Measurements from ENCODE around the gene CLEC16A.

The CLEC16A gene

GRCh38 chr16:11051430-11051829 lies 107.1 kb downstream of the CLEC16A start:
- no peak for TF ChIP-seq CTCF (IDR thresholded peaks at IDR 0.05; ENCODE audit: low read depth, low read length, missing control alignments)
- H3K4me3 ChIP-seq (ENCODE audit: low read depth, low read length), result no peak overlapping the region
- no peak for DNase-seq (ENCODE audit: low read depth)
- in situ Hi-C loops (cut with HindIII; ENCODE audit: low sequenced_read_pairs), result loop anchor here (25.0 kb wide), 1 partner anchor 311 kb away; no protein-coding TSS in a partner anchor

GRCh38 chr16:11051879-11052808 lies 107.8 kb downstream of the CLEC16A start:
- no peak for TF ChIP-seq CTCF (IDR thresholded peaks at IDR 0.05; ENCODE audit: low read depth, low read length, missing control alignments)
- no peak overlapping the region for H3K4me3 ChIP-seq (ENCODE audit: low read depth, low read length)
- DNase-seq (ENCODE audit: low read depth), result no peak

GRCh38 chr16:11053916-11054460 lies 109.6 kb downstream of the CLEC16A start:
- DNase-seq (ENCODE audit: low read depth), result no peak
- in situ Hi-C loops (cut with HindIII; ENCODE audit: low sequenced_read_pairs), result loop anchor here (25.0 kb wide), 1 partner anchor 308 kb away; no protein-coding TSS in a partner anchor
- TF ChIP-seq CTCF (IDR thresholded peaks at IDR 0.05; ENCODE audit: low read depth, low read length, missing control alignments), result no peak
- H3K4me3 ChIP-seq (ENCODE audit: low read depth, low read length), result no peak overlapping the region

More at GRCh38 chr16:11051879-11052808, 107.8 kb downstream of the CLEC16A start:
- in situ Hi-C loops (cut with HindIII; ENCODE audit: low sequenced_read_pairs), result loop anchor here (25.0 kb wide), 1 partner anchor 310 kb away; no protein-coding TSS in a partner anchor

- in situ Hi-C loops (cut with HindIII; ENCODE audit: low sequenced_read_pairs), result loop anchor here (25.0 kb wide), 1 partner anchor 306 kb away; no protein-coding TSS in a partner anchor
- no peak for TF ChIP-seq CTCF (IDR thresholded peaks at IDR 0.05; ENCODE audit: low read depth, low read length, missing control alignments)
- H3K4me3 ChIP-seq (ENCODE audit: low read depth, low read length), result no peak overlapping the region
- no peak for DNase-seq (ENCODE audit: low read depth)
Measured at GRCh38 chr16:11056090-11056992, 112.0 kb downstream of the CLEC16A start.

- TF ChIP-seq CTCF (IDR thresholded peaks at IDR 0.05; ENCODE audit: low read depth, low read length, missing control alignments), result no peak
- no peak overlapping the region for H3K4me3 ChIP-seq (ENCODE audit: low read depth, low read length)
- in situ Hi-C loops (cut with HindIII; ENCODE audit: low sequenced_read_pairs), result loop anchor here (25.0 kb wide), 1 partner anchor 305 kb away; no protein-coding TSS in a partner anchor
- DNase-seq (ENCODE audit: low read depth), result no peak
Measured at GRCh38 chr16:11056993-11057649, 112.8 kb downstream of the CLEC16A start.

Data from astrocyte of the cerebellum (primary cell).